GM21717 (cell line): ENCODE measurements around the gene HERPUD1.
"Not testable (repeated sequence)": the region's sequence is repeated elsewhere in the genome, so short reads cannot be mapped to it uniquely, and the experiment has no call there.

Experiments used
- ATAC-seq: cut with Tn5 transposase; IDR thresholded peaks from one replicate; pipeline ENCODE4 v1.9.1; 2021; ENCODE audit warnings: mild to moderate bottlenecking, moderate library complexity; ENCODE audit not compliant: unreplicated experiment

Gene HERPUD1

DNA sequence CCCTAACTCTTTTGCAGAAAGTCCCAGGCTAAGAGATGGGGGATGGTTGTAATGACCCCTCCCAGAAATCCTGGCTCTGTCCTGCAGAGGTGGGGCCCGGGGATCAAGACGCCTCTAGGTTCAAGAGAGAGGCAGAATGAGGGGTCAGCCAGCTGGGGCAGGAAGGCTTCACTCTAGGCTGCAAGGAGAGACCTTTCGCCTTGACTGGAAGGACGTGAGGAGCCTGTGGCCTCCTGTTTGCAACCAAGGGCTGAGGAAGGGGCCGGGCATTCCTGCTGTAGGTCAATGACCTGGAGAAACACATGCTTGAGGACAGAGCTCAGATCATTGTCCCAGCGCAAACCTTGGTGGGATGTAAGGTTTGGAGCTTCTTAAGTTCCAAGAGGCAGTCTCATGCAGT lies 21.1 kb downstream of the HERPUD1 start:
- no peak for ATAC-seq

DNA sequence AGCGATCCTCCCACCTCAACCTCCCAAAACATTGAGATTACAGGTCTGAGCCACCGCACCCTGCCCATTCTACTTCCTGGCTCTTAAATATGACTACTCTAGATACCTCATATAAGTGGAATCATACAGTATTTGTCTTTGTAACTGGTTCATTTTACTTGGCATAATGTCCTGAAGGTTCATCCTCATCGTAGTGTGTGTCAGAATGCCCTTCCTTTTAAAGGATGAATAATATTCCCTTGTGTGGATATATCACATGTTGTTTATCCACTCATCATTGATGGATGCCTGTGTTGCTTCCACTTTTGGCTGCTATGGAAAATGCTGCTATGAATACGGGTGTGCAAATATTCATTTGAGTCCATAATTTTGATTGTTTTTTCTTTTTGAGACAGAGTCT lies 24.1 kb downstream of the HERPUD1 start:
- ATAC-seq = no peak

DNA sequence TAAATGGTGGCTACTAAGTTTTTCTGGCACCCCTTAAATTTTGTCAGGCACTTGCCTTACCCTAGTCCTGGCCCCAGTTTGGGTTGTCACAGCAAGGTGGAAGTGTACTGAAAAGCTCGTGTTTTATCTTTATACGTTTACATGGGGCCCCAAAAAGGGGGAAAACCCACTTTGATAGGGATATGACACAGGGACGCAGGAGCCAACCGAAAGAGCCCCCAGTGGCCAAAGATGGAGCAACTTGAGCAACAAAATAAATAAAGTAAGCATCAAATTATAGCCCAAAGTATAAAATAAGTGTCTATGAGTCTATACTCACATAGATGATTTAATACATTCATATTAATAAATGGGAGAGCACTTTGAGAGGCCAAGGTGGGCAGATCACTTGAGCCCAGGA lies 24.8 kb downstream of the HERPUD1 start:
- ATAC-seq = no peak

DNA sequence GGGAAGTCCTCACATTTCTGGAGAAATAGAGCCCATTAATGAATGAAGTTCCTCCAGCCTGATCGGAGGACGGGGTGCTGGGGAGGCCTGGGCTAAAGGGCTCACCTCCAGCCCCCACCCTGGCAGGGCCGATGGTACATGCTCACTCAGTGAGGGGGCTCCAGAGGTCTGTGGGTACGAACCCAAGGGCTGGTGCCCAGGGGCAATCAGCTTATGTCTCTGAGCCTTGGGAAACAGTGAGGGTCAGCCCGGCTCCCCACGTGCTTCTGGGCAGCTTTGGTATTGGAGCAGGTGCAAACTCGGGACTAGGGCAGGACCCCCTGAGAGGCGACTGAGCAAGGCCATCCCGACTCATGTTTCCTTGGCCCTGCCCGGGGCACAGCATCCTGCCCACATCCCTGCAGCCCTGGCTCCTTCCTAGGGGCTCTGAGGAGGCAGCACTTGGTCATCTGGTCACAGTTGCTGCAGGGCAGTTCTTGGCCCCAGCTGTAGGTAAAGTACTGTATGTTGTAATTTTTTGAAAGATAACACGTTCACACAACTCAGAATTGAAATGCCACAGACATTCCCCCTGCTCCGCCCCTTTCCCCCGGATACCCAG lies 28.8 kb downstream of the HERPUD1 start:
- ATAC-seq = no peak

DNA sequence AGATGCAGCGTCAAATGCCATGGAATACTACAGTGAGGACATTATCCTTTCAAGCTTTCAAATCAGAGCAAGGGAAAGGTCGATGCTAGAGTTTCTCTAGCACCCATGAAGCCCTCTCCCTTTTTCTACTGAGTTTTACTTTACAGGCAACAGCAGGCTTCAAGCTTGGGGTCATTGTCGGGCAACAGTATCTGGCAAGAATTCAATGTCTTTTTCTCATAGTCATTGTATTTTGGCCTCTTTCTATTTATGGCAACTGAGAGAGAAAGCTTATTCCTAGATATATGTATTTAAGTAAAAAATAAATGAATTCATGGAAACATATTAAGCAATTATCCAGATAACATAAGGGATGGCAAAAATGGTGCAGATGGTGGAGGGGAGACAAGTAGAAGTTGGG lies 29.4 kb downstream of the HERPUD1 start:
- ATAC-seq = no peak

DNA sequence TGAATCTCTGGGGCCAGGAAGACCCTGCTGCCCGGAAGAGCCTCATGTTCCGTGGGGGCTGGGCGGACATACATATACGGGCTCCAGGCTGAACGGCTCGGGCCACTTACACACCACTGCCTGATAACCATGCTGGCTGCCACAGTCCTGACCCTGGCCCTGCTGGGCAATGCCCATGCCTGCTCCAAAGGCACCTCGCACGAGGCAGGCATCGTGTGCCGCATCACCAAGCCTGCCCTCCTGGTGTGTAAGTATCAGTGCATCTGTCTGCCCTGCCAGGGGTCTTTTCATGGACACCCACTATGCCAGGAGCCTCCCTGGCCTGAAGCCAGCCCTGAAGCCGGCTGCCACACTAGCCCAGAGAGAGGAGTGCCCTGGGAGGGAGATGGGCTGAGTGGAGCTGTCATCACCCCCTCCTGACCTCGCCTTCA lies 29.9 kb downstream of the HERPUD1 start, which contains the start of gene CETP:
Gene CETP (plus strand): TSS at position 100 of the 431 bp plus-strand sequence. CDS start 30 bp downstream, at position 130.
- no peak for ATAC-seq

DNA sequence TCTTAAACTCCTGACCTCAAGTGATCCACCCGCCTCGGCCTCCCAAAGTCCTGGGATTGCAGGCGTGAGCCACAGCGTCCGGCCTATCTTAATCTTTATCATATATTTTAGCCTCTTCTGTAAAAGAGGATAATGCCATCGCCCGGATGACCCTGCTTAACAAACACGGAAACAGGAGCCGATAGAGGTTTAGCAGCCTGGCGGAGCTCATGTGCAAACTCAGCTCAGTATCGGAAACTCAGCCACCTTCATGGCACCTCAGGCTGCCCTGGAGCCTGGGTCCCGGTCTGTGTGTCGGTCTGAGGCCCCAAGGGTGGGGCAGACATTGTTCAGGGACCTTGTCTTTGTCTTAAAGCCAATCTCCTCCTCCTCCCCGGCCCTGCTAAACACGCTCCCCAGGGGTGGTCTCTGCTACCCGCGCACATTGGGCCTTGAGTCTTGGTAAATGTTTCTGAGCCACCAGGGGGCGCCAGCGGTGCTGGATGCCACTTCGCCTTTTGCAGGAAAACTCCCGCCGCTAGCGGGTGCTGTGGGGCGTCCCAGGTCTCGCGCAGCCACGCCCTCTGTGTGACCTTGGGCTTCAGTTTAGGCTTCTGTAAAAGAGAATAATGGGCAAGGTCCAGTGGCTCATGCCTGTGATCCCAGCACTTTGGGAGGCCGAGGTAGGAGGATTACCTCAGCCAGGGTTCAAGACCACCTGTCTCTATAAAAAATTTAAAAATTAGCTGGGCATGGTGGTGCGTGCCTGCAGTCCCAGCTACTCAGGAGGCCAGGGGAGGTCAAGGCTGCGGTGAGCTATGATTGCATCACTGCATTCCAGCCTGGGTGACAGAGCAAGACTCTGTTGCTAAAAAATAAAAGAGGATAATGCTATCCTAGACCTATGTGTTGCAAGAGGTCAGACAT lies 32.6 kb downstream of the HERPUD1 start:
- ATAC-seq = peak; percentile 73

DNA sequence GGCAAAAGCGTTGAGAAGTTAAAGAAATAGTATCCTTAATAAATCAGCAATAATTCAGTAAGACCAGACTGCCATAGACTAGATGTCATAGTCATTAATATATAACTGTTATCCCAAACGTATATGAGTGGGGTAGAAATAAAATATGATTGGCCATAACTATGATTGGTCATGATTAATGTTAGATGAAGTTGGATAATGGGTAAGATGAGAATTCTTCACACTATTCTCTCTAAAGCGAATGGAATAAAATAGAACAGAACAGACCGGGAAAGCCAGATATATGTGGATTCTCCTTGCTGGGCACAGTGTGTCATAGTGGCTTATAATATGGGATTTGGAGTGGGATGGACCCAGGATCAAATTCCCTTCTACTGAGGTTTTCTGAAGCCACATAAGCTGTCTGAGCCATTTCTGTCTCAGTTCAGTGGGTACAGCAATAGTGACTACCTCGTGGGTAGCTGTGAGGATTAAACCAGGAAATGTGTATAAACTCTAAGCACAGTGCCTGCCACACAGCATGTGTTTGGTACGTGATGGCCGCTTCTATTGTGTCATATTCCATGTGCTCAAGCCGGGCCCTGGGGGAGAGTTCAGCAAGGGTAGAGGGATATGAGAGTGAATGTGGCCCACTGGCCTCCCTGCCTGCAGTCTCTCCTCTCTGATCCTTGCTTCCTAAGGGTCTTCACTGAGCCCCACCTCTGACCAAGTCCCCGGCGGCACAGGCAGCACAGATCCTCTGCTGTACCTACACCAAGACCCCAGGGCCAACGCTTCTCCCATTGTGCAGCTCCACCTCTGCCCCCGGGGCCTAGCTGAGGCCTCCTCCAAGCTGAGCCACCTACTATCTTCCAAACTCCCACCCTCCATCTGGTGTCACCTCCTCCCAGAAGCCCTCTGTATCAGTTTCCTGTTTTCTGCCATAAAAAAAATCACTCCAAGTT lies 33.5 kb downstream of the HERPUD1 start:
- no peak for ATAC-seq

DNA sequence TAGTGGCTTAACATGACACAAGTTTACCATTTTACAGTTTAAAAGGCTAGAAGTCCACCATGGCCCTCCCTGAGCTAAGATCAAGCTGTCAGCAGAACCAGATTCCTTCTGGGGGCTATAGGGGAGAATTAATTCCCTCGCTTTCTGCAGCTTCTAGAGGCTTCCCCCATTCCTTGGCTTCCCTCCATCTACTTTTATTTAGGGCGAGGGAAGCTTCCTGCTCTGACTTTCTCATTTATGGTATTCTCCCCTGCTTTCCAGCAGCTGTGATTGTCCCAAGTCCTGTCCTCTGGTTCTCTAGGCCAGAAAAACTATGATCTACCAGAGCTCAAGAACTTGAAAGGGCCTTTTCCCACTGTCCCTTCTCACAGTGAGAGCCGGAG lies 34.1 kb downstream of the HERPUD1 start:
- ATAC-seq = no peak

DNA sequence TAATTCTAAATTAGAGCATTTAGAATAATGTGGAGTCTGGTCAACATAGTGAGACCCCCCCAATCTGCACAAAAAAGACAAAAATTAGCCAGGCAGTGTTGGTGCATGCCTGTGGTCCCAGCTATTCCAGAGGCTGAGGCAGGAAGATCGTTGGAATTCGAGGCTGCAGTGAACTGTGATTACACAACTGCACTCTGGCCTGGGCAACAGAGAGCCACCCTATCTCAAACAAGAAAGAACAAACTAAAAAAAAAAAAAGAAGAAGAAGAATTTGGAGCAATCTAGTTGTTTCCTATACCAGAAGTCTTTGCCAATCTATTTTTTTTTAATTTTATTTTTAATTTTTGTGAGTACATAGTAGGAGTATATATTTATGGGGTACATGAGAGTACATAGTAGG lies 35.8 kb downstream of the HERPUD1 start:
- no peak for ATAC-seq

DNA sequence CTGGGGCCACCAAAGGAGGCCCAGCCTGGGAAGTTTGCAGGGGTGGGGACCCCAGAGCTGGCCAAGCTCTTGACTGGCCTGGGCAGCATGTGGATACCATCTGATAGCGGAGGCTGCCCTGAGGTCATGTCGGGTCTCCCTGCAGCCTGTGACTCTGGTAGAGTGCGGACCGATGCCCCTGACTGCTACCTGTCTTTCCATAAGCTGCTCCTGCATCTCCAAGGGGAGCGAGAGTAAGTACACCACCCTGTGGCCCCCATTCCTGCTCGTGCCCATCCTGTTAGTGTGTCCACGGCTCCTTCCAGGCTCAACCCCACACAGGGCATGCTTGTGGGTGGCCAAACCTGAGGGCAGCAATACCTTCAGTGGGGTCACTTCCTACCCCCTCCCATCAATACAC lies 37.8 kb downstream of the HERPUD1 start:
- ATAC-seq = no peak

DNA sequence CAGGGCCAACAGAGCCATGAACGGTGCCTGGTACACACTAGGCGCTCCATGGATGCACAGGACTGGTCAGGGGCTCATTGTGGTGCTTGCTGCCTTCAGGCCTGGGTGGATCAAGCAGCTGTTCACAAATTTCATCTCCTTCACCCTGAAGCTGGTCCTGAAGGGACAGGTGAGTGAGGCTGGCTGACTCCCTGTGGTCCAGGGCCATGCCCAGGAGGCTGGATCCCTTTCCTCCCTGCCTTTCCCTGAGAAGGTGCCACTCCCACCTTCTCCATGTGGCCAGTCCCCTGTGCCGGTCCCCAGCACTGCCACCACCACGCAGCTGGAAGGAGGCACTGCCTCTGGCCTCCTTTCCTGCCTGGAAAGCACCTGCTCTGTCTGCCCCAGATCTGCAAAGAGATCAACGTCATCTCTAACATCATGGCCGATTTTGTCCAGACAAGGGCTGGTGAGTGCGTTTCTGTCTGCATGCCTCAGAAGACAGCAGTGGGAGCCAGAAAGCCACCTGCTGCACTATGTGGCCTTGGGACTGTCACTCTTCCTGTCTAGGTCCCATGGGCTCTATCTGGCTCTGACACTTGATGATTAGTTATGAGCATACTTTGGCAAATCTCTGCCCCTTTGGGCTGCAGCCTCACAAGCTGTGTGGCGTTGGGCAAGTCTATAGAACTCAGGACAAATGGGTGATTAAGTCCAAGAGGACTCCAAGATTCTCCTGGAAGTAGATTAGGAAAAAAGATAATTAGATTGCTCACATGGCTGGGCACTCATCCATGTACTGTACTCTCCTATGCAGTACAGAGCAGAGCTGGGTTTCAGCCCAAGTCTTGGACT lies 39.2 kb downstream of the HERPUD1 start:
- ATAC-seq = peak; percentile 57

DNA sequence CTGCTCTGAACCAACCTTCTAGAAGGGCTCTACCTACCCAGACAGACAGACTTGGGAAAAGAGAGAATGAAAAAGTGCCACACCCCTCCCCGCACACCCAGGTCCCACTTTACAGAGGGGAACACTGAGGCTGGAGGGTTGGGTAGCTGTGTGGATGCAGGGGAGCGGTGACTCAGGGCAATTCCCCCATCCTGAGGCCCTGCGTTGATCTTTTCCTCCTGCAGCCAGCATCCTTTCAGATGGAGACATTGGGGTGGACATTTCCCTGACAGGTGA lies 39.8 kb downstream of the HERPUD1 start:
- ATAC-seq = no peak

DNA sequence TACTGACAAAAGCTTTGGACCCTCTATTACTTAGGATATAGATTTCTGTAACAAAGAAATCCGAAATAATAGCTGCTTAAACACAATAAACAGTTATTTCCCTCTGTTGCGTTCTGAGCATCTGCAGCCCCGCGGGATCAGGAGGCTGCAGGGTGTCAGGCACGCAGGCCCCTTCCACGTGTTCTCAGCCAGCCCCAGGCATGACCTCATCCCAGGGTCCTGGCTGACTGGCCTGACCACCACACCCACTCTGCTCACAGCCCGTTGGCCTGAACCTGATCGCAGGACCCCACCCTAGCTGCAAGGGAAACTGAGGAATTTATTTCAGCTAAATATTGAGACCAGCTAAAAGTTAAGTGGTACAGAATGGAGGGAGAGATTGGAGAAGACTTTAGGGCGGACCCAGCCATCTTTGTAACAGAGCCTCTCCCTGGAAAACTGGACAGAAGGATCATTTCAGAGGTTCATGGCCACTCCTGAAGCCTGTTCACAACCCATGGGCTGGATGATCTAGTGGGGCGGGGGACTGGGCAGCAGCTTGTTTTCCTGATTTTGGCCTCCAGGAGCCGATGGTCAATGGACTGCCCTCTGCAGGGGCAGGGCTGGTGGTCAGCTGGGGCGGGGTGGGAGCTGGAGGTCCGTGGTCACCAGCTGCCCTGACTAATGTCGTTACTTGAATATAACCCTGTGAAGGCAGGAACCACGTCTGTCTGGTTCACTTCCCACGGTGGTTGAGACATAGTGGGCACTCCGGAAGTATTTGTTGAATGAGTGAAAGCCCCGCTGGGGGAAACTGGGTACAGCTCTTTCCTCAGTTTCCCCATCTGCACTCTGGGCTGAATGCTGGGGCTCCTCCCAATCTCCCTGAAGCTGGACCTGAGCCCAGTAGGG lies 40.7 kb downstream of the HERPUD1 start:
- no peak for ATAC-seq

DNA sequence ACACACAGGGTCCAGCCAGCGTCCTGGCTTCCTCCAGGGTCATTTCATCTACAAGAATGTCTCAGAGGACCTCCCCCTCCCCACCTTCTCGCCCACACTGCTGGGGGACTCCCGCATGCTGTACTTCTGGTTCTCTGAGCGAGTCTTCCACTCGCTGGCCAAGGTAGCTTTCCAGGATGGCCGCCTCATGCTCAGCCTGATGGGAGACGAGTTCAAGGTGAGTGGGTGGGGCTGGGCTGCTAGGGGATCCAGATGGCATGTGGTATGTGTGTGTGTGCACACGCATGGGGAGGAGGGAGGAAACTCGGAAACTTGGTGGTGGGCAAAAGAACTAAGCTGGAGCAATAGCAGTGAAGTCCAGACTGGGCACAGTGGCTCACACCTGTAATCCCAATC lies 41.4 kb downstream of the HERPUD1 start:
- no peak for ATAC-seq

DNA sequence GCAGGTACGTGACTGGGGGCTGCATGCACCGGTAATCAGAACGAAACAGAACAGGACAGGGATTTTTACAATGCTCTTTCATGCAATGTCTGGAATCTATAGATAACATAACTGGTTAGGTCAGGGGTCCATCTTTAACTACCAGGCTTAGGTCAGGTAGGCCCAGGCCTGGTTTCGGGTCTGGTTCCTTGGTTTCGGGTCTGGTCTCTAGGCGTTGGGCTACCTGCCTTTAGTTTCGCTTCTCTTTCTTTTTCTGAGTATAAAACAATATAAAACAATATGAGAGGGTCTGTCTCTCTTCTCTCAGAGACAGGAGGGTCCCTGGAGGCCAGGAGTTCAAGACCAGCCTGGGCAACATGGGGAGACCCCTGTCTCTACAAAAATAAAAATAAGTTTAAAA lies 42.0 kb downstream of the HERPUD1 start:
- not testable (repeated sequence) for ATAC-seq

DNA sequence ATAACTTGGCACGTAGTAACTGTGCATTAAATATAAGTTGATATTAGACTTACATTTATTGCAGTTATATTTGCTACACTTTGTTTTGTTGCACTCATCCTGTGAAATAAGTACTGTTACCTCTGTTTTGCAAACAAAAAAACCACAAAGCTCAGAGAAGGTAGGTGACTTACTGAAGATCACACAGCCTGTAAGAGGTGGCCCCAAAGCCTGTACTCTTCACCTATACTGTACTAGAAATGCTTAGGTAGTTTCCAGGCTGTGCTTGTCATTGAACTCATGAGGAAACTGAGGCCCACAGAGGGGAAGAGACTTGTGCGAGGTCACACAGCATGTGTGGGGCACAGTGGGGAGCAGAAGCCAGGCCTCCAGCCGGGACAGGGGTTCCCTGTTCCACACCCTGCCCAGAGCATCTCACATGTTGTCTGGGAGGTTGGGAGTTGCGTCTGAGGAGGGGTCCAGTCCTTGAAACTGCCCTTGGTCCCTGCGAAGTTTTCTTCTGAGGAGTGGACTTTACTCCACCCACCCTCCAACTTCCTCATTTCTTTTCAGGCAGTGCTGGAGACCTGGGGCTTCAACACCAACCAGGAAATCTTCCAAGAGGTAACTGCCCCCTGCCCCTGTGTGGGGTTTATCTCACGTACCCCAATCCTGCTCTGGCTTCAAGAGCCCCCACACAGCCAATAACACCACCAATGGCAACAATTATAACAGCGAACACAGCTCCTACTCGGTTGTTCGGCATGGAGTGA lies 42.8 kb downstream of the HERPUD1 start:
- ATAC-seq = no peak

DNA sequence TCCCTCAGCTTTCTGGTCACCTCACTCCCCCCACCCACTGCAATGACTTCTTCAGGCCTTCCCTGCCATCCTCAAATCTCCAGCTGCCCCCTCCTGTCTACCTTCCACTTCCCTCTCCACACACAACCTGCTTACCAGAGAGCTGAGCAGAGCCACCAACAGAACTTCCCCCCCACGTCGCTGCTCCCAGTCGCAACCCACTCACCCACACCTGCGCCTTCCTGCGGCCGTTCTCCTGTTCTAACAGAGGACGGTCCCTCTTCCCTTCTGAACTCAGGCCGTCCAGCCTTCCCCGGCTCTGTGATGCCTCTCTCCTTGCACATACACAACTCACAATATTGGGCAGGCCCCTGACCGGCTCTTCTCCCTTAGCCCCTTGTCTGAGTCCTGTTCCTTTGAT lies 43.8 kb downstream of the HERPUD1 start:
- no peak for ATAC-seq

DNA sequence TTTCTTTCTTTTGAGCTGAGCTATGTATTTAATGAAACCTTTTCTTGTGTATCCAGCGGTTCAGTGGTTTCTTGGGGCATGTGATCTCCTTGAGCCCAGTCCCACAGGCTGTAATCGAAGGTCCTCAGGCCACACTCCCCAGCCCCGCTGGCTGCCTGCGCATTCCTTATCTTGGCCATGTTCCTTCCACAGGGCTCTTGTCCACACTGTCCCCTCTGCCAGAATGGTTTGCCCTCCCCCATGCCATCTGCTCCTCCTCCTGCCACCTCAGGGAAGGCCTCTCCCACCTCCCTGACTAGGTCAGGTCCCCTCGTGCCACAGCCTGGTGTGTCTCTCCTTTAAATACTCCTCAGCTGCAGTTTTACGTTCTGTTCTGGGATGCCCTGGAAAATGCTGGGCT lies 45.3 kb downstream of the HERPUD1 start:
- no peak for ATAC-seq
